ENCODE measurements around the gene EIF4G3.
A peak's percentile ranks its signal among the peaks of the same experiment; 100 is the strongest.

Gene EIF4G3

DNA sequence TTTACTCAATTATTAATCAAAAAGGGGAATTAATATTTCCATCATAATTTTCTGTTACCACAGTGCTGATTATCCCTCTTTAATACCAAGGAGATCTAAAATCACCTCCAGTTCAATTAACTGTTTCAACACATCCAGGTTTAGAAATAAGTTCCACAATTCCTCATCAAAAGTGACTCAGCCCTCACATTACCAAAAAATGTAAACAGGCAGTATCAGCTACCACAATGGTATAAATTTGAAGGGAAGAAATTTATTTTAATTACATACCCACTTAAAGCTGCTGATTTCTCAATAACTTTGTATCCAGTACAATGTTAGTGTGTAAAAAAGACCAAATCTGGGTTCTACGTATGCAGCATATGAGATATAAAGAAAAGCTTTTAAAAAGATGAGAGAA, 51.9 kb downstream of the EIF4G3 start:
- DNase-seq (ENCODE audit: low read depth, low spot score) = peak; percentile 22
- TF ChIP-seq, protein P1, sequence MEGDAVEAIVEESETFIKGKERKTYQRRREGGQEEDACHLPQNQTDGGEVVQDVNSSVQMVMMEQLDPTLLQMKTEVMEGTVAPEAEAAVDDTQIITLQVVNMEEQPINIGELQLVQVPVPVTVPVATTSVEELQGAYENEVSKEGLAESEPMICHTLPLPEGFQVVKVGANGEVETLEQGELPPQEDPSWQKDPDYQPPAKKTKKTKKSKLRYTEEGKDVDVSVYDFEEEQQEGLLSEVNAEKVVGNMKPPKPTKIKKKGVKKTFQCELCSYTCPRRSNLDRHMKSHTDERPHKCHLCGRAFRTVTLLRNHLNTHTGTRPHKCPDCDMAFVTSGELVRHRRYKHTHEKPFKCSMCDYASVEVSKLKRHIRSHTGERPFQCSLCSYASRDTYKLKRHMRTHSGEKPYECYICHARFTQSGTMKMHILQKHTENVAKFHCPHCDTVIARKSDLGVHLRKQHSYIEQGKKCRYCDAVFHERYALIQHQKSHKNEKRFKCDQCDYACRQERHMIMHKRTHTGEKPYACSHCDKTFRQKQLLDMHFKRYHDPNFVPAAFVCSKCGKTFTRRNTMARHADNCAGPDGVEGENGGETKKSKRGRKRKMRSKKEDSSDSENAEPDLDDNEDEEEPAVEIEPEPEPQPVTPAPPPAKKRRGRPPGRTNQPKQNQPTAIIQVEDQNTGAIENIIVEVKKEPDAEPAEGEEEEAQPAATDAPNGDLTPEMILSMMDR (IDR thresholded peaks at IDR 0.05; ENCODE audit: low read depth, low read length) = no peak
- in situ Hi-C loops (cut with HindIII; ENCODE audit: low sequenced_read_pairs) = no loop called here
- no peak overlapping the region for H3K4me3 ChIP-seq (ENCODE audit: low read depth, low read length)

DNA sequence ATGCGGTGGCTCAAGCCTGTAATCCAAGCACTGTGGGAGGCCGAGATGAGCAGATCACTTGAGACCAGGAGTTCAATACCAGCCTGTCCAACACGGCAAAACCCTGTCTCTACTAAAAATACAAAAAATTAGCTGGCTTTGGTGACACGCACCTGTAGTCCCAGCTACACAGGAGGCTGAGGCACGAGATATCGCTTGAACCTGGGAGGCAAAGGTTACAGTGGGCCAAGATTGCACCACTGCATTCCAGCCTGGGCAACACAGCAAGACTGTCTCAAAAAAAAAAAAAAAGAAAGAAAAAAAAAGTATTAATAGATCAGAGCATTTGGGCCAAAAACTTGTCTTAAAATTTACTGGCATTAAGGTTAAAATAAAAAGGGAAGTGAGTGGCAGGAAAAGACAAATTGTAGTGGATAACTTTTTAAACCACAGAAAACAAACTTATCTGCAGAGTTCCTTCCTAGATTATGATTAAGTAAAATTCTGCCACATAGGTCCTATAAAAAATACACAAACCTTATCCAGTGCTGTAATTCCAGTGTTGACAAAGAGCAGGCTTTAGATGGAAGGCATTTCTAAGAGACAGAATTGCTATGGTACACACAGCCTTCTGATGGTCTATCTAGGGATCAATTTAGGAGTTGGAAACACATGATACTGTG, 53.3 kb downstream of the EIF4G3 start:
- TF ChIP-seq, protein P1 (IDR thresholded peaks at IDR 0.05; ENCODE audit: low read depth, low read length) = no peak
- no peak overlapping the region for H3K4me3 ChIP-seq (ENCODE audit: low read depth, low read length)
- no peak for DNase-seq (ENCODE audit: low read depth, low spot score)
- in situ Hi-C loops (cut with HindIII; ENCODE audit: low sequenced_read_pairs) = no loop called here

DNA sequence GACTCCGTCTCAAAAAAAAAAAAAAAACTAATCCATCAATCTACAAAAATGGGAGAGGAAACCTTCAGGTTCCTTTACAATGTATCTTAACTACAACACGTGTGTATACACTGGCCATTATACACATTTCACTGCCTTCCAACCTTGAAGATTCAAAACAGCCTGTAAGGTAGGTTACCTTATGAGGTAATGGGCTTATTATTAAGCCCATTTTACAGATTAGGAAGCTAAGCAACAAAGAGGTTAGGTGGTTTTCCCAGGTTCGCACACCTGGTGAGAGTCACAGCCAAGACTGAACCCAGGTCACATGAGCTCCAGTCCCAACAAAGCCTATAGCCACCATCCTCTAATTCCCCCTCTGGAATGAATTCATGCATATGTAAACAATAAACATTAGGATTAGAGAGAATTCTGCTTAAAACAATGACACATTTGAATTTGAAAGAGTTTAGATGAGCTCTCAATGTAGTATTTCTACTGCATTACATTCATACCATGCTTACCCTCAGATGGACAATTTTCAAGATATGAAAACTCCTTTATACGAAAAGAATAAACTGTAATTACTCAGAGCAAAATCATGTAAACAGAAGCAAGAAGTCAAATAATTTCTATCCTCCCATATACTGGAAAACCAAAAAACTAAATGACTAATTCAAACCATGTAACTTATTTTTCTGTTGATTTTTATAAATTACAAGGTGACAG, 54.8 kb downstream of the EIF4G3 start:
- in situ Hi-C loops (cut with HindIII; ENCODE audit: low sequenced_read_pairs) = no loop called here
- TF ChIP-seq, protein P1 (IDR thresholded peaks at IDR 0.05; ENCODE audit: low read depth, low read length) = no peak
- no peak overlapping the region for H3K4me3 ChIP-seq (ENCODE audit: low read depth, low read length)
- no peak for DNase-seq (ENCODE audit: low read depth, low spot score)

DNA sequence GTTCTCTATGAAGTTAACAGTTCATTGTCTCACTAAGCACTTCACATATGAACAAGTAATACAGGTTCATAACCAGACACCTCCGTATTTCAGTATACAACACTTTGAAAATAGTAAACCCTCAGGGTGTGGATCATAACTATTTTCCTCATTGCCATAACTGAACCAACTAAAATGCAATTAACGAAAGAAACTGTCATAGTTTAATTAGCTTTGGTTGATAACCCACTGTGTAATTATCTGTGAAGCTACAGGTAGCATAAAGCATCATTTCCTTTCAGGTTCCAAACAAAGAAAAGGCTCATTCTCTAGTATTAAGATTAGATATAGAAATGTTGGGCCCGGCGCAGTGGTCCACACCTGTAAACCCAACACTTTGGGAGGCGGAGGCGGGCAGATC, 58.5 kb downstream of the EIF4G3 start:
- in situ Hi-C loops (cut with HindIII; ENCODE audit: low sequenced_read_pairs) = no loop called here

DNA sequence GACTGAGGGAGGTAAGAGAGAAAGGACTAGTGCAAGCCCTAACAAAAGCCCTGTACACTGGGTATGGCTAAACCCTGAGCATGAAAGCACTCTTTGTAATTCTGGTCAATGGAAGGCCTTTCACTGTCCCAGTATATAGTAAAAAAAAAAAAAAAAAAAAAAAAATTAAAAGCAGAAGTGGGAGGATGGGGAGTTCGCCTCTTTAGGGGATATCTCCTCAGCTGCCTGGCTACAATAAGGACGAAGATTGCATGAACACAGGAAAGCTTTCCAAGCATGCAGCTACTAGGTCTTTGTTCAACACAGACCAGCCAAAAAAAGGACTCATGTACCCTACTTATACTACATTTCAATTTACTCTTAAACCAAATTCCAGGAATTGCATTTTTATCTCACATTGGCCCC, 59.1 kb downstream of the EIF4G3 start:
- DNase-seq (ENCODE audit: low read depth, low spot score) = no peak
- TF ChIP-seq, protein P1 (IDR thresholded peaks at IDR 0.05; ENCODE audit: low read depth, low read length) = no peak
- no peak overlapping the region for H3K4me3 ChIP-seq (ENCODE audit: low read depth, low read length)
- in situ Hi-C loops (cut with HindIII; ENCODE audit: low sequenced_read_pairs) = no loop called here

More for the DNA sequence above, 58.5 kb downstream of the EIF4G3 start:
- H3K4me3 ChIP-seq (ENCODE audit: low read depth, low read length) = no peak overlapping the region
- TF ChIP-seq, protein P1 (IDR thresholded peaks at IDR 0.05; ENCODE audit: low read depth, low read length) = no peak
- DNase-seq (ENCODE audit: low read depth, low spot score) = no peak

DNA sequence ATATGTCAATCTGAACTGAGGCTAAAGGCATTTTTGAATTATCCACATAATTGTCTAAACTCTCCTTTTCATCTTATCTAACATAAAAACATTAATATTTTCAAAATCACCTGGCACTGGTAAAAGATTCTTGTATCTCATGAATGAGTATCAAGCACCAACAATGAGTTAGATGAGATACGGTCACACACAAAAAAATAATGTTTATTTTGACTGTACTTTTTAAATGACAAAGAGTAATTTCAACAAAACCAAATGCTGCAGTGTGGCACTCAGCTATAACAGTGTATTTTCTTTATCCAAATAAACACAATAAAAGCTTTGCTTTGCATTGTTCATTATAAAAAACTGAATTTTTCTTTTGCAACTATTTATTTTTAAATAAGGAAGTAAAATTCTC, 59.5 kb downstream of the EIF4G3 start:
- H3K4me3 ChIP-seq (ENCODE audit: low read depth, low read length) = no peak overlapping the region
- TF ChIP-seq, protein P1 (IDR thresholded peaks at IDR 0.05; ENCODE audit: low read depth, low read length) = no peak
- in situ Hi-C loops (cut with HindIII; ENCODE audit: low sequenced_read_pairs) = no loop called here
- DNase-seq (ENCODE audit: low read depth, low spot score) = no peak
